GM19372 (cell line): ENCODE data around the gene MRPL12.

Experiments used
- ATAC-seq: cut with Tn5 transposase; IDR thresholded peaks from one replicate; pipeline ENCODE4 v1.9.1; 2021; ENCODE audit warnings: mild to moderate bottlenecking, low read depth, moderate library complexity; ENCODE audit not compliant: unreplicated experiment

Gene MRPL12

GRCh38 chr17:81715107-81715871, 12.1 kb downstream of the MRPL12 start:
- ATAC-seq = no peak

GRCh38 chr17:81715872-81716673, 12.9 kb downstream of the MRPL12 start:
- no peak for ATAC-seq

- ATAC-seq = no peak
Measured at GRCh38 chr17:81716674-81716996, 13.5 kb downstream of the MRPL12 start.

GRCh38 chr17:81717049-81717765, 14.0 kb downstream of the MRPL12 start:
- no peak for ATAC-seq

GRCh38 chr17:81717766-81718089, 14.6 kb downstream of the MRPL12 start:
- ATAC-seq = no peak

GRCh38 chr17:81719410-81720266, 16.5 kb downstream of the MRPL12 start:
- no peak for ATAC-seq

- no peak for ATAC-seq
Measured at GRCh38 chr17:81720267-81721071, 17.3 kb downstream of the MRPL12 start.

- no peak for ATAC-seq
Measured at GRCh38 chr17:81722184-81723120, 19.3 kb downstream of the MRPL12 start.

- no peak for ATAC-seq
Measured at GRCh38 chr17:81723651-81724209, 20.6 kb downstream of the MRPL12 start.

- ATAC-seq = no peak
Measured at GRCh38 chr17:81725439-81725838, 22.3 kb downstream of the MRPL12 start.

DNA sequence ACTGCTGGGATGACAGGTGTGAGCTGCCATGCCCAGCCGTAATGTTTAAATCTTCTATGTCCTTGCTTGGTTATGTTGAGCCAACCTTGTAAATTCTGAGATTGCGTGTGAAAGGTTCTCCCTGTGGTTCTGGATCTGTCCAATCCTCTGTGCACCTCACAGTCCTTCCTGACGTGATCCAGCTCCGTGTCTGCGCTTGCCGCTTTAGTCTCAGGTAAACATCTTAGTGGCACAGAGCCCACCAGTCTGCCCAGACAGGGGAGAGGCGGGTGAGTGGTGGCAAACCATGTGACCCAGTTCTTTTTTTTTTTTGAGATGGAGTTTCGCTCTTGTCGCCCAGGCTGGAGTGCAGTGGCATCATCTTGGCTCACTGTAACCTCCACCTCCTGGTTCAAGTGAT, 22.8 kb downstream of the MRPL12 start:
- no peak for ATAC-seq

DNA sequence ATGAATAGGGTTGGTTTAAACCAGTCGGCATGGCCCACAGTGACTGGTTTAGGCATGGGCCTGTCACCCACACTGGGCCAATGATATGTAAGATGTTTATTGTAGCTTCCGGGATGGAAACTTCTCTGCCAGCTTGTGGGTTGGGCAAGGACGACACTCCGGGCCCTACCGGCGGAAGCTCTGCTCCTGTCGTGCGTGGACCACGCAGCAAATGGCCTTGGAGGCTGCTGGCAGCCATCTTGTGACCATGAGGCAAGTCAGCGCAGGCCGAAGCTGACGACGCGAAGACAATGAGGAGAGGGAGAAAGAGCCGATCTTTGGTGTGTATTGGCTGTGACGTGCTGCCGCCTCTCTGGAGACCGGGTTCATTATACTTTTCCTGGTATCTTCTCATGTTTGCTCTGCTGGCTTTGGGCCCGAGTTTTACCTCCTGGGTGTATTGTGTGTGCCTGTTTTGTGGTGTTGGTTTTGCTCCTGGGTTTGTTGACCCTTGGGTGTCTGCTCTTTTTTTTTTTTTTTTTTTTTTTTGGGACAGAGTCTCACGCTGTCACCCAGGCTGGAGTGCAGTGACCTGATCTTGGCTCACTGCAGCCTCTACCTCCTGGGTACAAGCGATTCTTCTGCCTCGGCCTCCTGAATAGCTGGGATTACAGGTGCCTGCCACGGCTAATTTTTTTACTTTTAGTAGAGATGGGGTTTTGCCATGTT, 24.3 kb downstream of the MRPL12 start:
- no peak for ATAC-seq

DNA sequence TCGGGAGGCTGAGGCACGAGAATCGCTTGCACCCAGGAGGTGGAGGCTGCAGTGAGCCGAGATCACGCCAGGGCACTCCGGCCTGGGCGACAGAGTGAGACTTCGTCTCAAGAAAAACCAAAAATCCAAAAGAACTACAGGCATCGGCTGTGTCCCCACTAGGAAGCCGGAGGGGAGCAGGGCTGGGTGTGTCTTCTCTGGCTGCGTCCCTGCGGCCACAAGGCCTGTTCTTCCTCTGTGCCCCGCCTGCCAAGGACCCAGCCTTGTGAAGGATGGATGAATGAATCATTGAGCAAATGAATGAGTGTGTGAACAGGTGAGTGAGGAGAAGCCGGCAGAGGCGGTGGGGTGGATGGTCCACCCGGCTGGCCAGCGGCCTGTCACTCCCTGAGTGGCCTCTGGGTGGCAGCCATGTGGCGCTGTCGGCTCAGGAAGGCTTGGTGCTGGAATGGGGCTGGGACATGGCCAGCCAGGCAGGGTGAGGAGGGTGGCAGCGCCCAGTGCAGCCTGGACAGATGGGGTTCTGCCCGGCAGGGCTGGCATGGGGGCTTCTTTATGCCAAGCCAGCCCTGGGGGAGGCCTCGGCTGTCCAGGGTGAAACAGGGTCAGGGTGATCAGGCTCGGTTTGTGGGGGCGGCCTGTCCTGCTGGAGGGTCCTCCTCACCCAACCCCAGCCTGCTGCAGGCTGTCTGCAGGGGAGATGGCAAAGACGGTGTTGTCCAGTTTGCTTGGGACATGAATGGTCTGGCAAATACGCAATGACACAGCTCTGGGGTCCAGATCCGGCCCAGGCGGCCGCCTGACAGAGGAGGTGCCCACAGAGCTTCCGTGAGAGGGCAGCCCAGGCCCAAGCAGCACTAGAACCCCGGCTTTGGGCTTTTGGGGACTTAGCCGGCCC, 30.6 kb downstream of the MRPL12 start:
- no peak for ATAC-seq

DNA sequence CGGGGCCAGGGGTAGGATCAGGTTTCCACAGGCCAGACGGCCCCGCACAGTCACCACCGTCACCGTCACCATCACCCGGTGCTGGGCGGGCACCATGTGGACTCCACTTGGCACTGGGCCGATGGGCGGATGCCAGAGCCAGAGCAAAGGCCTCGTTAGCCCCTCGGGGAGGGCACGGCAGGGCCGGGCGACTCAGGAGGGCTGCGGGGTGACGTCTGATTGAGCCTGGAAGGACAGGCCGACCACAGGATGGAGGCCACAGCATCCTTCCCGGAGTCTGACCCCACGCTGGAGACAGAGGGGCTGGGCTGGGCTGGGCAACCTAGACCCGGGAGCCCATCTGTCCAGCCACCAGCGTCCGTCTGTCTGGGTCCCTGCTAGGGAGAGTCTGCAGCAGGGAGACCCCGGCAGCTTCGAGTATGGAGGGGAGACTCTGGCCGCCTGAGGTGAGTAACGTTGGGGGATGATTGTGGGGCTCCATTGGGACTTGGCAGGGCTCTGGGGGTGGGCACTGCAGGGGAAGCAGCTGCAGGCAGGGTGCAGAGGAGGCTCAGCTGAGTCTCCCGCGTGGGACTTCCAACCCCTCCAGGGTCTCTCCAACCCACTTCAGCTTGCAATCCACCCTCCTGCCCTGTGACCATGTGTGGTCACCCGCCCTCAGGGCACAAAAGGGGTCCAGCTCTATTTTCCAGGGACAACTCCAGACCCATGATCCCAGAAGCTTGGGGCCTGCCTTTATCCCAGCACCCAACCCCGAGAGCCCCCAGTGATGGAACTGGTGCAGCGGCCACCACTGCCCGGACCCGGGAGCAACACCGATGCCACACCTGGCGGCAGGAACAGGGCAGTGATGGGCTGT, 31.5 kb downstream of the MRPL12 start:
- ATAC-seq = no peak

GRCh38 chr17:81735264-81736102, 32.3 kb downstream of the MRPL12 start:
- no peak for ATAC-seq
